Breast epithelium (tissue), 3 donors: ENCODE data around the gene OR2F1.

Source experiments
- CTCF ChIP-seq, 3 donors: fragments of 450-650 bp; IDR thresholded peaks; one replicate each; pipeline ENCODE4 v1.5.1; 2016 to 2017; ENCODE audit warnings: antibody characterized with exemption in 3 of 3, mild to moderate bottlenecking in 3 of 3, moderate library complexity in 3 of 3
- POLR2A ChIP-seq: fragments of 450-650 bp; IDR thresholded peaks from one replicate; pipeline ENCODE4 v1.6.1; 2016; ENCODE audit warnings: antibody characterized with exemption, mild to moderate bottlenecking, moderate library complexity

- TF ChIP-seq CTCF (IDR thresholded peaks at IDR 0.05) (no peak), POLR2A (no peak)
Measured at GRCh38 chr7:144011458-144012230, 57.0 kb downstream of the OR2F1 start.
